OCI-LY3 (cell line): ENCODE results near the gene EXOC6.

Source experiments
- H2AFZ ChIP-seq: fragments of 200-600, 300-600 bp; shearing (Covaris generic); 2 replicates; pipeline ENCODE4 v1.6.0; 2014; ENCODE audit warnings: antibody characterized with exemption, low read depth, low read length
- H3K27ac ChIP-seq: fragments of 200-600, 300-600 bp; sonication (generic); 2 replicates; pipeline ENCODE4 v1.5.1; 2014; ENCODE audit warnings: mild to moderate bottlenecking, low read length, moderate library complexity, mixed read lengths
- H3K27me3 ChIP-seq: fragments of 200-600, 300-600 bp; sonication (generic); 2 replicates; pipeline ENCODE4 v1.6.1; 2014; ENCODE audit warnings: low read depth, low read length, mixed read lengths
- H3K36me3 ChIP-seq: fragments of 200-600, 300-600 bp; sonication (generic); replicated peaks from 2 replicates; pipeline ENCODE3; 2014; ENCODE audit warnings: low read depth, low read length, mixed read lengths
- H3K4me1 ChIP-seq: fragments of 300-600, 200-600 bp; sonication (generic); 2 replicates; pipeline ENCODE4 v1.6.1; 2014; ENCODE audit warnings: low read length, mixed read lengths
- H3K4me2 ChIP-seq: fragments of 200-600, 300-600 bp; sonication (generic); 2 replicates; pipeline ENCODE4 v1.6.1; 2014; ENCODE audit warnings: low read length, mixed read lengths
- H3K4me3 ChIP-seq: fragments of 300-600, 200-600 bp; sonication (generic); 2 replicates; pipeline ENCODE4 v1.5.1; 2014; ENCODE audit warnings: antibody characterized with exemption, mild to moderate bottlenecking, low read length, moderate library complexity
- H3K79me2 ChIP-seq: fragments of 300-600, 200-600 bp; shearing (Covaris generic); 2 replicates; pipeline ENCODE4 v1.6.1; 2014; ENCODE audit warnings: mild to moderate bottlenecking, low read length, mixed read lengths
- H3K9ac ChIP-seq: fragments of 300-600, 200-600 bp; shearing (Covaris generic); 2 replicates; pipeline ENCODE4 v1.6.0; 2014; ENCODE audit warnings: mild to moderate bottlenecking, low read length, moderate library complexity
- H3K9me3 ChIP-seq: fragments of 200-600, 300-600 bp; shearing (Covaris generic); 2 replicates; pipeline ENCODE4 v1.6.1; 2014; ENCODE audit warnings: low read length, mixed read lengths; ENCODE audit not compliant: insufficient read depth
- H4K20me1 ChIP-seq: fragments of 200-600, 300-600 bp; sonication (generic); 2 replicates; pipeline ENCODE4 v1.6.1; 2016; ENCODE audit warnings: low read length, mixed read lengths; ENCODE audit not compliant: insufficient read depth
- EZH2phosphoT487 ChIP-seq: fragments of 200-600 bp; shearing (Covaris generic); IDR thresholded peaks from 2 replicates; pipeline ENCODE4 v1.6.1; 2018; ENCODE audit warnings: antibody characterized with exemption, mixed run types, low read depth
- TF ChIP-seq, protein P1 (sequence below): fragments of 200-600, 300-600 bp; sonication (generic); IDR thresholded peaks from 2 replicates; pipeline ENCODE4 v1.5.1; 2014; ENCODE audit warnings: antibody characterized with exemption, low read length, low read depth

Gene EXOC6

DNA sequence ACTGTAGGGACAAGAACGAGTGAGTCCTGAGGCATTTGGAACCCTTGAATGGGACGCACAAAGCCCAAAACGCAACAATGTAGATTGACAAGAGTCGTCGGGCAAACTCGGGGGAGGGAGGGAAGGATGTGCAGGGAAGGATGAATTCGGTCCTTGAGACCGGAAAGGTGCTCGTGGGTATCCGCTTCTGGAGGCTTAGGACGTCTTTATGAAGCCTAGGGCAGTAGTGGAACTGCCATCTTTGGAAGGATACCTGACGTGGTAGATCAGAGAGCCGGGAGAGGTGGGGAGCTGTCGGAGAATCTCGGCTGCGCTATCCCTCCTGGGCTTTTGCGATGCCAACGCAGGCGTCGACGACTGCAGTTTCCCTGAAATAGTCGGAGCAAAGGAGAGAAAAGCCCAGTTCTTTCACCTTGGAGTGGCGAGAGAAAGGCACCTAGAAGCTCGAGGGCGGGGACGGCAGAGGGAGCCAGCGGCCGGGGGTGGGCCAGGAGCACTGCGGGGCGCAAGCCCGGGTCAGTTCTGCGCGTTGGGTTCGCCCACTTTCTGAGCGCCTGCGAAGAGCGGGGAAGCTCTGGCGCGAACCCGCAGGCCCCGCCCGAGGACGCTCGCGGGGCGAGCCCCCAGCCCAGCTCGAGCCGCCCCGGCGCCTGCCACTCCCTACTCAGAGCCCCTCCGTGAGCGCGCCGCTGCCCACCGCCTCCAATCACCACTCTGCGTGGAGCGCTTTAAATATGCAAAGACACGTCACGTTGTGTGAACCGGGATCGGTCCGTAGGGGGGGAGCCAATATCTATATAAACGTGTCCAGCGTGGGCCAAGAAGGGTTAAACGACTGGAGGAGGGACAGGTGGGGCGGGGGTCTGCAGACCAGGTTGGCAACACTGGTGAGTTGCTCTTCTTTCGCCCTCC, 211.9 kb downstream of the EXOC6 start, which contains the start of gene CYP26C1:
TSS of gene CYP26C1 (plus strand) at position 824 of the 912 bp plus-strand sequence. CDS start 466 bp downstream, outside the sequence.
- Histone ChIP-seq H3K79me2 (no peaks in the 10 kb centered on the region), H2AFZ (no peak within 1 kb of the TSS), H4K20me1 (no peaks in the 10 kb centered on the region), H3K27me3 (no peaks in the 10 kb centered on the region), H3K36me3 (peaks cover 3% of the 10 kb centered on the region), H3K4me2 (no peak within 1 kb of the TSS), H3K27ac (no peak within 1 kb of the TSS), H3K9ac (no peak within 1 kb of the TSS), H3K4me3 (no peak within 1 kb of the TSS), H3K4me1 (no peaks in the 10 kb centered on the region), H3K9me3 (no peaks in the 10 kb centered on the region)
- TF ChIP-seq EZH2phosphoT487: no peak
- TF ChIP-seq, protein P1, sequence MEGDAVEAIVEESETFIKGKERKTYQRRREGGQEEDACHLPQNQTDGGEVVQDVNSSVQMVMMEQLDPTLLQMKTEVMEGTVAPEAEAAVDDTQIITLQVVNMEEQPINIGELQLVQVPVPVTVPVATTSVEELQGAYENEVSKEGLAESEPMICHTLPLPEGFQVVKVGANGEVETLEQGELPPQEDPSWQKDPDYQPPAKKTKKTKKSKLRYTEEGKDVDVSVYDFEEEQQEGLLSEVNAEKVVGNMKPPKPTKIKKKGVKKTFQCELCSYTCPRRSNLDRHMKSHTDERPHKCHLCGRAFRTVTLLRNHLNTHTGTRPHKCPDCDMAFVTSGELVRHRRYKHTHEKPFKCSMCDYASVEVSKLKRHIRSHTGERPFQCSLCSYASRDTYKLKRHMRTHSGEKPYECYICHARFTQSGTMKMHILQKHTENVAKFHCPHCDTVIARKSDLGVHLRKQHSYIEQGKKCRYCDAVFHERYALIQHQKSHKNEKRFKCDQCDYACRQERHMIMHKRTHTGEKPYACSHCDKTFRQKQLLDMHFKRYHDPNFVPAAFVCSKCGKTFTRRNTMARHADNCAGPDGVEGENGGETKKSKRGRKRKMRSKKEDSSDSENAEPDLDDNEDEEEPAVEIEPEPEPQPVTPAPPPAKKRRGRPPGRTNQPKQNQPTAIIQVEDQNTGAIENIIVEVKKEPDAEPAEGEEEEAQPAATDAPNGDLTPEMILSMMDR: no peak

DNA sequence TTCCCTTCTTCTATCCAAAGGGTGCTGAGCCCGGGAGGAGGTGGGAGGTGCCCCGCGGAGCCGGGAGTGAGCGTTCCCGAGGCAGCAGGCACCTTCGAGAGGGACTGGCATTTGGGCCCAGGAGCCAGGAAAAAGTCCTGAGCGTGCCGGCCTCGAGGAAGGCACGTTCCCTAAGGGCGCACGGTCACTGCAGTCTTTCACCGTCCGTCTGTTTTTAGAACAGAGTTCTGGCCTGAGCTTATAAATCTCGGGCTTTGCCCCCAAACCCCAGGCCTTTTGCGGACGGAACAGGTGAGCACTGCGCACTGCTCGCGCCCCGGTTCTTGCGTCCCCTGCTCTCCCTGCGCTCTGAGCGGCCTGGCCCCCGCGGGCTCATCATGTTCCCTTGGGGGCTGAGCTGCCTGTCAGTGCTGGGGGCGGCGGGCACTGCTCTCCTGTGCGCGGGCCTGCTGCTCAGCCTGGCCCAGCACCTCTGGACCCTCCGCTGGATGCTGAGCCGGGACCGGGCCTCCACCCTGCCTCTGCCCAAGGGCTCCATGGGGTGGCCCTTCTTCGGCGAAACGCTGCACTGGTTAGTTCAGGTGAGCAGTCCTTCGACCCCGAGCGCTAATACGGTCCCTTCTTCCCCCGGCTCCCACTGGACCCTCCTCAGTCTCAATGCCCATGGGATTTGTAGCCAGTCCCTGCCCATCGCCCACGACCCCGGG, 212.7 kb downstream of the EXOC6 start:
- no peak overlapping the region for H3K9ac ChIP-seq
- no peak overlapping the region for H3K27ac ChIP-seq
- TF ChIP-seq, protein P1: no peak
- no peak for TF ChIP-seq EZH2phosphoT487
- H2AFZ ChIP-seq: no peak overlapping the region
- peaks cover 3% of the 10 kb centered on the region for H3K36me3 ChIP-seq
- H3K79me2 ChIP-seq: no peaks in the 10 kb centered on the region
- H3K4me2 ChIP-seq: no peak overlapping the region
- H3K4me3 ChIP-seq: no peak overlapping the region
- H3K9me3 ChIP-seq: no peaks in the 10 kb centered on the region
- H3K4me1 ChIP-seq: no peaks in the 10 kb centered on the region
- H3K27me3 ChIP-seq: no peaks in the 10 kb centered on the region
- no peaks in the 10 kb centered on the region for H4K20me1 ChIP-seq

DNA sequence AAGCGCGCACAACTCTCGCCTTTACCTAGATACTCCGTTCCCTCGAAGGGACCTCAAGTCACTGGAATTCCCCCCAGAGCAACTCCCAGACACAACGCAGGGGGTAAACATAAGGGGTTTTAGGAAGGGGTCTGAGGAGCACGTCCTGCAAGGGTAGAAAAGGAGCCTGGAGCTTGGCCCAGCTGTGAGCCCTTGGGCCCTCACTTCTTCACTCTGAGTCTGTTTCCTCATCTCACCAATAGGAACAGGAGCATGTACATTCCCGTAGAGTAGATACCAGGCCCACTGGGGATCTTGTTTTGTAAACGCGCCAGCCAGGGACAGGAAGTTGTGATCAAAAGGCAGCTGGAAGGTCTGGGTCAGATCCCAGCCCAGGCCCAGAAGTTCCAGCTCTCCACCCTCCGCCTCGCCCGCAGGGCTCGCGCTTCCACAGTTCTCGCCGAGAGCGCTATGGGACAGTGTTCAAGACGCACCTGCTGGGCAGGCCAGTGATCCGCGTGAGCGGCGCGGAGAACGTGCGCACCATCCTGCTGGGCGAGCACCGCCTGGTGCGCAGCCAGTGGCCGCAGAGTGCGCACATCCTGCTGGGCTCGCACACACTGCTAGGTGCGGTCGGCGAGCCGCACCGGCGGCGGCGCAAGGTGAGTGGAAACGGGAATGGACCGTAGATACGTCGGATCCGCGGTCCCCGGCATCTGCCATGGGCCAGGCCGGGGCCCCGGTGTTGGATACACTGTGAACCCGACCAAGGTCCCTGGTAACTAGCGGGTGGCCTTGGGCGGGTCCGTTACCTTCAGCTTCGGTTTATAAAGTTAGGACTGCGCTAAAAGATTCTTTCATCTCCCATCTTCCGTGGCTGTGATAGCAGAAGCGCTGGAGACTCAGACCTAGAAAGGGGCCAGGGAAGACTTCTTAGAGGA, 213.5 kb downstream of the EXOC6 start:
- Histone ChIP-seq H2AFZ (no peak overlapping the region), H3K9ac (no peak overlapping the region), H4K20me1 (no peaks in the 10 kb centered on the region), H3K4me1 (no peaks in the 10 kb centered on the region), H3K4me3 (no peak overlapping the region), H3K27ac (no peak overlapping the region), H3K79me2 (no peaks in the 10 kb centered on the region), H3K27me3 (no peaks in the 10 kb centered on the region), H3K9me3 (no peaks in the 10 kb centered on the region), H3K36me3 (peaks cover 3% of the 10 kb centered on the region), H3K4me2 (no peak overlapping the region)
- TF ChIP-seq, protein P1: no peak
- TF ChIP-seq EZH2phosphoT487: no peak
